ENCODE data around the gene AKR1E2. TPM values are rescaled to one million over a fixed set of nuclear protein-coding genes. Genes with fewer than 3 reads are reported as not detected.

AKR1E2 gene
- total RNA-seq (2011; cell fraction: chromatin; rRNA removed; ENCODE audit: low replicate concordance): 28.7 and 36.4 TPM in 2 replicates
- total RNA-seq (2011; cell fraction: nucleolus; rRNA removed): 18.3 and 20.9 TPM in 2 replicates
- 19.0 and 25.1 TPM in 2 replicates for total RNA-seq (2011; cell fraction: nucleoplasm; rRNA removed)
- total RNA-seq (2014; rRNA removed) (7.6 and 11.1 TPM in 2 replicates), total RNA-seq (2014; rRNA removed; fragmentation: Illumina TruSeq; extraction: Trizol) (12.1 and 13.9 TPM in 2 replicates), total RNA-seq (2015; rRNA removed; fragmentation: Illumina TruSeq; extraction: Trizol) (9.1 and 9.7 TPM in 2 replicates), total RNA-seq (2021) (16.6 and 17.1 TPM in 2 replicates), polyA plus RNA-seq (2011; rRNA removed) (7.0 and 9.8 TPM in 2 replicates), polyA plus RNA-seq (2014; fragmentation: Illumina TruSeq; extraction: Trizol) (11.6 and 12.2 TPM in 2 replicates), polyA plus RNA-seq (2014; fragmentation: Nextera tagmentation; extraction: Ambion mirVana) (1 to 10 TPM; 4.2 to 4.7 TPM), polyA plus RNA-seq (2014; rRNA removed) (10.9 and 12.1 TPM in 2 replicates), polyA minus RNA-seq (2011; rRNA and poly(A)+ RNA removed) (14.7 and 18.8 TPM in 2 replicates), Bru-seq, nascent RNA (percentile 67 among the genes with signal in this experiment), BruChase-seq, experiment 1, labeled RNA remaining after a 2-hour chase (percentile 65 among the genes with signal in this experiment), BruChase-seq, experiment 2, labeled RNA remaining after a 6-hour chase (percentile 62 among the genes with signal in this experiment)
- 4.0 and 7.1 TPM in 2 replicates for polyA plus RNA-seq (2011; cell fraction: cytosol; rRNA removed)
- 12.8 and 20.9 TPM in 2 replicates for polyA plus RNA-seq (2011; cell fraction: nucleus; rRNA removed)
- 9.7 and 16.0 TPM in 2 replicates for polyA plus RNA-seq (2012)
- 4.4 and 5.0 TPM in 2 replicates for polyA minus RNA-seq (2011; cell fraction: cytosol; rRNA and poly(A)+ RNA removed)
- 12.0 and 12.4 TPM in 2 replicates for polyA minus RNA-seq (2011; cell fraction: nucleus; rRNA and poly(A)+ RNA removed)
- long read RNA-seq, experiment 1, partial matches to known transcripts: 3 of 19 reads
- long read RNA-seq, experiment 1, other reads (novel, unspliced or antisense): 15 of 19 reads
- long read RNA-seq, experiment 2, partial matches to known transcripts: 1 of 9 reads
- long read RNA-seq, experiment 2, other reads (novel, unspliced or antisense): 6 of 9 reads
- long read RNA-seq, experiment 3, partial matches to known transcripts: 2 of 3 reads
- long read RNA-seq, experiment 3, other reads (novel, unspliced or antisense): 1 of 3 reads

DNA sequence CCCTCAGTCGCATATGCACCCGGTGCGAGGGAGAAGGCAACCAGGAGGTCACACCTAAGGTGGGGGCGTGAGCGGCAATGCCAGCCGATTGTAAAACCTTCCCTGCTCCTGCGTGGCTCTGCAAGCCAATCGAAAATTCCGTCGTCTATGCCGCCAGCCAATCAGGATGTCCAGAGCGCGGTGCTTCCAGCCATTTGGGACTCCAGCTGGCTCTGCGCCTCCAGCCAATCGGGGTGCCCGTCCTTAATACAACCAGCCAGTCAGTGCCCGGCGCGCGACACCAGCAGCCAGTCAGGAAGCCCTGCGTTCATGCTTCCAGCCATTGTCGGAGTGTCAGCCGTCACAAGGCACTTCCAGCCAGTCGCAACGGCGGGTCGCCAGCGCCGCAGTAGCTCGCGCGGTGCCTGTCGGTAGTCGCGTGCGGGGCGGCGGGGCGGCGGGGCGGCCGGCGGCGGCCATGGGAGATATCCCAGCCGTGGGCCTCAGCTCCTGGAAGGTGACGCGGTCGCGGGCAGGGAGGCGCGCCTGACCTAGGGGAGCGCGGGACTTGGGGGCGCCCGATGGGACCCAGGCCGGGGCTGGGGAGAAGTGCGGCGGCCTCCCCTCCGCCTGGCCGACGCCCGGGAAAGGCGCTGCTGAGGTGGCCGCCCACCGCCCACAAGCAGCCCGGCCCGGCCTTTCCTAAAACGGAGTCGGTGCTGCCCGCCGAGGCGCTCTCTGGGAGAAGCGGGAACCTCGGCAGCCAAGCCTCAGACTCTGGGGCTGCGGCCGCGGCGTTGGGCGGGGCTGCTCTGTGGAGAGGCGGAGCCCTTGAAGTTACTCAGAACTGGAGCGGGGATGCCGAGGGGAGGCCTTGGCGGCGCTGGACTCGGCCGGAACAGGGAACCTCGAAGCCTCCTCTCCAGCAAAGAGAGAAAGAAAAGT lies at the start of gene AKR1E2:
TSS of gene AKR1E2 (plus strand) at position 340 of the 924 bp plus-strand sequence. CDS start at position 458, 118 bp downstream.
- H3K27me3 ChIP-seq (ENCODE audit: control insufficient read depth in 2 of 2, insufficient read depth in 2 of 2, low read length in 2 of 2): no peaks in the 10 kb centered on the region
- 13% methylated on average over 50 of the region's 87 CpGs for WGBS (ENCODE audit: insufficient coverage, low coverage, missing lambda C conversion rate)
- ChIA-PET POLR2A (interaction anchor here (0.6 to 3.8 kb wide), 9 partner anchors 11 to 1040 kb away, joined by 3 to 25 read pairs (median 4); no protein-coding TSS in a partner anchor), CTCF (ENCODE audit: low intra/inter-chr PET ratio) (interaction anchor here (0.6 kb wide), 2 partner anchors 604 to 1117 kb away, joined by 3 to 4 read pairs; no protein-coding TSS in a partner anchor)
- intact Hi-C loops (cut with micrococcal nuclease) (no loop called here), in situ Hi-C loops (cut with MboI) (loop anchor here (10.0 kb wide), 1 partner anchor 799 kb away; no protein-coding TSS in a partner anchor)
- DNase-seq (ENCODE audit: extremely low read depth in 1 of 4, low spot score in 3 of 4): peak; percentile 87 to 92 (median 90)
- peak; percentile 95 for ATAC-seq
- H3K27ac ChIP-seq (ENCODE audit: extremely low read depth, low read depth, low read length): peak within 1 kb of the TSS; percentile 88
- no peaks in the 10 kb centered on the region for H4K20me1 ChIP-seq (replicated peaks; ENCODE audit: control insufficient read depth, insufficient read depth, low read length)
- peaks cover 6% of the 10 kb centered on the region; the same call in 1 of the 3 replicates for H3K36me3 ChIP-seq (ENCODE audit: control insufficient read depth, insufficient read depth, low read length)
- TSS peak; percentile 80 for BruUV-seq (replicated peaks)
- peak; percentile 77 for FAIRE-seq
- H3K9me1 ChIP-seq (ENCODE audit: control insufficient read depth, insufficient read depth, low read length): no peaks in the 10 kb centered on the region
- H3K9ac ChIP-seq (ENCODE audit: insufficient read depth in 1 of 2, low read depth in 2 of 2, low read length in 2 of 2): peak within 1 kb of the TSS; percentile 72 to 93
- H3K4me1 ChIP-seq (replicated peaks in 1 of 2; ENCODE audit: control insufficient read depth in 2 of 2, insufficient read depth in 2 of 2, low read length in 2 of 2): peaks cover 24 to 28% of the 10 kb centered on the region in 2 experiments
- peaks cover 8% of the 10 kb centered on the region for H3K9me3 ChIP-seq (replicated peaks; ENCODE audit: control insufficient read depth, insufficient read depth, low read depth, low read length)
- peaks cover 36% of the 10 kb centered on the region for H3K79me2 ChIP-seq (ENCODE audit: control insufficient read depth, insufficient read depth, low read length)
- peak within 1 kb of the TSS; percentile 88 for H2AFZ ChIP-seq (ENCODE audit: low read depth, low read length)
- H3K4me3 ChIP-seq: peak within 1 kb of the TSS; percentile 46
- peak within 1 kb of the TSS; percentile 89 for H3K4me2 ChIP-seq (ENCODE audit: insufficient read depth, low read length)
- TF ChIP-seq POLR3G (IDR thresholded peaks at IDR 0.05; ENCODE audit: extremely low read depth, insufficient read length, insufficient replicate concordance): no peak
- TF ChIP-seq RBBP5 (IDR thresholded peaks at IDR 0.05; ENCODE audit: borderline replicate concordance, insufficient read depth, low read length, poor library complexity, severe bottlenecking): peak; percentile 76
- TF ChIP-seq, protein P1, sequence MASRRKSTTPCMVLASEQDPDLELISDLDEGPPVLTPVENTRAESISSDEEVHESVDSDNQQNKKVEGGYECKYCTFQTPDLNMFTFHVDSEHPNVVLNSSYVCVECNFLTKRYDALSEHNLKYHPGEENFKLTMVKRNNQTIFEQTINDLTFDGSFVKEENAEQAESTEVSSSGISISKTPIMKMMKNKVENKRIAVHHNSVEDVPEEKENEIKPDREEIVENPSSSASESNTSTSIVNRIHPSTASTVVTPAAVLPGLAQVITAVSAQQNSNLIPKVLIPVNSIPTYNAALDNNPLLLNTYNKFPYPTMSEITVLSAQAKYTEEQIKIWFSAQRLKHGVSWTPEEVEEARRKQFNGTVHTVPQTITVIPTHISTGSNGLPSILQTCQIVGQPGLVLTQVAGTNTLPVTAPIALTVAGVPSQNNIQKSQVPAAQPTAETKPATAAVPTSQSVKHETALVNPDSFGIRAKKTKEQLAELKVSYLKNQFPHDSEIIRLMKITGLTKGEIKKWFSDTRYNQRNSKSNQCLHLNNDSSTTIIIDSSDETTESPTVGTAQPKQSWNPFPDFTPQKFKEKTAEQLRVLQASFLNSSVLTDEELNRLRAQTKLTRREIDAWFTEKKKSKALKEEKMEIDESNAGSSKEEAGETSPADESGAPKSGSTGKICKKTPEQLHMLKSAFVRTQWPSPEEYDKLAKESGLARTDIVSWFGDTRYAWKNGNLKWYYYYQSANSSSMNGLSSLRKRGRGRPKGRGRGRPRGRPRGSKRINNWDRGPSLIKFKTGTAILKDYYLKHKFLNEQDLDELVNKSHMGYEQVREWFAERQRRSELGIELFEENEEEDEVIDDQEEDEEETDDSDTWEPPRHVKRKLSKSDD (conservative IDR thresholded peaks at IDR 0.05; ENCODE audit: low read length): no peak
- no peak for TF ChIP-seq LARP7 (IDR thresholded peaks at IDR 0.05)
- TF ChIP-seq ZNF146 (CRISPR knock-in tag; IDR thresholded peaks at IDR 0.05; ENCODE audit: unreplicated experiment): no peak
- TF ChIP-seq SOX6 (IDR thresholded peaks at IDR 0.05): no peak
- TF ChIP-seq, protein P2, sequence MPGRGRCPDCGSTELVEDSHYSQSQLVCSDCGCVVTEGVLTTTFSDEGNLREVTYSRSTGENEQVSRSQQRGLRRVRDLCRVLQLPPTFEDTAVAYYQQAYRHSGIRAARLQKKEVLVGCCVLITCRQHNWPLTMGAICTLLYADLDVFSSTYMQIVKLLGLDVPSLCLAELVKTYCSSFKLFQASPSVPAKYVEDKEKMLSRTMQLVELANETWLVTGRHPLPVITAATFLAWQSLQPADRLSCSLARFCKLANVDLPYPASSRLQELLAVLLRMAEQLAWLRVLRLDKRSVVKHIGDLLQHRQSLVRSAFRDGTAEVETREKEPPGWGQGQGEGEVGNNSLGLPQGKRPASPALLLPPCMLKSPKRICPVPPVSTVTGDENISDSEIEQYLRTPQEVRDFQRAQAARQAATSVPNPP (IDR thresholded peaks at IDR 0.05; ENCODE audit: borderline replicate concordance, insufficient read depth, insufficient read length): no peak
- TF ChIP-seq, protein P3, sequence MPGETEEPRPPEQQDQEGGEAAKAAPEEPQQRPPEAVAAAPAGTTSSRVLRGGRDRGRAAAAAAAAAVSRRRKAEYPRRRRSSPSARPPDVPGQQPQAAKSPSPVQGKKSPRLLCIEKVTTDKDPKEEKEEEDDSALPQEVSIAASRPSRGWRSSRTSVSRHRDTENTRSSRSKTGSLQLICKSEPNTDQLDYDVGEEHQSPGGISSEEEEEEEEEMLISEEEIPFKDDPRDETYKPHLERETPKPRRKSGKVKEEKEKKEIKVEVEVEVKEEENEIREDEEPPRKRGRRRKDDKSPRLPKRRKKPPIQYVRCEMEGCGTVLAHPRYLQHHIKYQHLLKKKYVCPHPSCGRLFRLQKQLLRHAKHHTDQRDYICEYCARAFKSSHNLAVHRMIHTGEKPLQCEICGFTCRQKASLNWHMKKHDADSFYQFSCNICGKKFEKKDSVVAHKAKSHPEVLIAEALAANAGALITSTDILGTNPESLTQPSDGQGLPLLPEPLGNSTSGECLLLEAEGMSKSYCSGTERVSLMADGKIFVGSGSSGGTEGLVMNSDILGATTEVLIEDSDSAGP (CRISPR knock-in tag; IDR thresholded peaks at IDR 0.05): no peak
- TF ChIP-seq ZC3H4 (CRISPR knock-in tag; IDR thresholded peaks at IDR 0.05; ENCODE audit: borderline replicate concordance): no peak
